Astrocyte of the cerebellum (primary cell): ENCODE measurements around the gene TTF1.

Source experiments
- DNase-seq: peaks from one replicate; pipeline ENCODE4 v3.0.0-alpha.2; 2011; ENCODE audit warnings: low read depth
- H3K4me3 ChIP-seq: 2 replicates; pipeline ENCODE4 v1.5.1; 2011; ENCODE audit warnings: mild to moderate bottlenecking, low read depth, low read length, moderate library complexity
- CTCF ChIP-seq: IDR thresholded peaks from 2 replicates; pipeline ENCODE4 v1.5.1; 2012; ENCODE audit warnings: low read length, low read depth, moderate library complexity, mild to moderate bottlenecking; ENCODE audit errors: missing control alignments
- in situ Hi-C: cut with HindIII; loops from 2 replicates; pipeline ENCODE4 v1.10.0; 2017; ENCODE audit warnings: low sequenced_read_pairs

The TTF1 gene

GRCh38 chr9:132443951-132444607 is 37.4 kb upstream of the TTF1 start:
- no peak for TF ChIP-seq CTCF
- DNase-seq = no peak
- H3K4me3 ChIP-seq = no peak overlapping the region
- in situ Hi-C loops = no loop called here

- no peak for TF ChIP-seq CTCF
- DNase-seq = no peak
- in situ Hi-C loops = no loop called here
- H3K4me3 ChIP-seq = no peak overlapping the region
Measured at GRCh38 chr9:132441404-132441803, 34.8 kb upstream of the TTF1 start.

- no peak overlapping the region for H3K4me3 ChIP-seq
- no peak for DNase-seq
- TF ChIP-seq CTCF = no peak
- in situ Hi-C loops = no loop called here
Measured at GRCh38 chr9:132440735-132441134, 34.1 kb upstream of the TTF1 start.

GRCh38 chr9:132439153-132439552 is 32.5 kb upstream of the TTF1 start:
- in situ Hi-C loops = no loop called here

GRCh38 chr9:132434881-132435280 is 28.2 kb upstream of the TTF1 start:
- no peak for DNase-seq
- TF ChIP-seq CTCF = no peak
- H3K4me3 ChIP-seq = no peak overlapping the region
- in situ Hi-C loops = no loop called here

More at GRCh38 chr9:132439153-132439552, 32.5 kb upstream of the TTF1 start:
- no peak overlapping the region for H3K4me3 ChIP-seq
- no peak for DNase-seq
- TF ChIP-seq CTCF = no peak

- H3K4me3 ChIP-seq = no peak overlapping the region
- no peak for TF ChIP-seq CTCF
- in situ Hi-C loops = no loop called here
- DNase-seq = no peak
Measured at GRCh38 chr9:132430998-132431397, 24.4 kb upstream of the TTF1 start.
